ENCODE measurements around the gene HERC5.
"Not testable (repeated sequence)": the region's sequence is repeated elsewhere in the genome, so short reads cannot be mapped to it uniquely, and the experiment has no call there.

HERC5 gene

DNA sequence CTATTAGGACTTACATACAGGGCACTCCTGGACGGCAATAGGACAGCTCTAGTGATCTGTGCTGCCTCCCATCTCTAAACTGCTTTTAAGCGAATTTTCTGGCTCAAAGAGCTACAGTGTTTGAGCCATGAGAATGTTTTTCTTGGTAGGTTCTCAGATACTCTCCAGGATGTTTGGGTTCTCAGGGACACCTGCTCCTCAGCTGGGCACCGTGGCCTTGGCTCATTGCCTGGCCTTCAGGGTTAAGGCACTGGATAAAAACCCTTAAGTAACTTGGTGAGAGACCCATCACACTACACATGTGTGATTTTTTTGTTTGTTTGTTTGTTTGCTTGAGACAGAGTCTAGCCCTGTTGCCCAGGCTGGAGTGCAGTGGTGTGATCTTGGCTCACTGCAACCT is 38.5 kb upstream of the HERC5 start:
- TF ChIP-seq, protein P1, sequence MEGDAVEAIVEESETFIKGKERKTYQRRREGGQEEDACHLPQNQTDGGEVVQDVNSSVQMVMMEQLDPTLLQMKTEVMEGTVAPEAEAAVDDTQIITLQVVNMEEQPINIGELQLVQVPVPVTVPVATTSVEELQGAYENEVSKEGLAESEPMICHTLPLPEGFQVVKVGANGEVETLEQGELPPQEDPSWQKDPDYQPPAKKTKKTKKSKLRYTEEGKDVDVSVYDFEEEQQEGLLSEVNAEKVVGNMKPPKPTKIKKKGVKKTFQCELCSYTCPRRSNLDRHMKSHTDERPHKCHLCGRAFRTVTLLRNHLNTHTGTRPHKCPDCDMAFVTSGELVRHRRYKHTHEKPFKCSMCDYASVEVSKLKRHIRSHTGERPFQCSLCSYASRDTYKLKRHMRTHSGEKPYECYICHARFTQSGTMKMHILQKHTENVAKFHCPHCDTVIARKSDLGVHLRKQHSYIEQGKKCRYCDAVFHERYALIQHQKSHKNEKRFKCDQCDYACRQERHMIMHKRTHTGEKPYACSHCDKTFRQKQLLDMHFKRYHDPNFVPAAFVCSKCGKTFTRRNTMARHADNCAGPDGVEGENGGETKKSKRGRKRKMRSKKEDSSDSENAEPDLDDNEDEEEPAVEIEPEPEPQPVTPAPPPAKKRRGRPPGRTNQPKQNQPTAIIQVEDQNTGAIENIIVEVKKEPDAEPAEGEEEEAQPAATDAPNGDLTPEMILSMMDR (IDR thresholded peaks at IDR 0.05; ENCODE audit: low read depth, low read length) = no peak
- H3K4me3 ChIP-seq (ENCODE audit: low read depth, low read length) = no peak overlapping the region

GRCh38 chr4:88419874-88420273 is 37.0 kb upstream of the HERC5 start:
- no peak overlapping the region for H3K4me3 ChIP-seq (ENCODE audit: low read depth, low read length)
- TF ChIP-seq, protein P1 (IDR thresholded peaks at IDR 0.05; ENCODE audit: low read depth, low read length) = no peak

GRCh38 chr4:88420844-88421243 is 36.1 kb upstream of the HERC5 start:
- H3K4me3 ChIP-seq (ENCODE audit: low read depth, low read length) = no peak overlapping the region
- TF ChIP-seq, protein P1 (IDR thresholded peaks at IDR 0.05; ENCODE audit: low read depth, low read length) = no peak

DNA sequence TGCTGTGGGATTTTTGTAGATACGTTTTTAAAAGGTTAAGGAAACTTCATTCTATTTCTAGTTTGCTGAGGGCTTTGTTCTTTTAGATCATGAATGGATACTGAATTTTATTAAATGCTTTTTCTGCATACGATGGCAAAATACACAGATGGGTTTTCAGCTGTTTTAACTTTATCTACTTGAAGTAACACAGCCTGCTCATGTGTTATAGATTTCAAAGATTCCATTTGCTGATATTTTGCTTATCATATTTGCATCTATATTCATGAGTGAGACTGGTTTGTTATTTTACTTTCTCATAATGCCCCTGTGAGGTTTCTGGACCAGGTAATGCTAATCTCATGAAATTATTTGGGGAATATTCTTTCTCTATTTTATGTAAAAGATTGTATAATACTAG is 34.5 kb upstream of the HERC5 start:
- TF ChIP-seq, protein P1 (IDR thresholded peaks at IDR 0.05; ENCODE audit: low read depth, low read length) = no peak
- no peak overlapping the region for H3K4me3 ChIP-seq (ENCODE audit: low read depth, low read length)

GRCh38 chr4:88429401-88429800 is 27.5 kb upstream of the HERC5 start:
- TF ChIP-seq, protein P1 (IDR thresholded peaks at IDR 0.05; ENCODE audit: low read depth, low read length) = no peak
- H3K4me3 ChIP-seq (ENCODE audit: low read depth, low read length) = no peak overlapping the region

DNA sequence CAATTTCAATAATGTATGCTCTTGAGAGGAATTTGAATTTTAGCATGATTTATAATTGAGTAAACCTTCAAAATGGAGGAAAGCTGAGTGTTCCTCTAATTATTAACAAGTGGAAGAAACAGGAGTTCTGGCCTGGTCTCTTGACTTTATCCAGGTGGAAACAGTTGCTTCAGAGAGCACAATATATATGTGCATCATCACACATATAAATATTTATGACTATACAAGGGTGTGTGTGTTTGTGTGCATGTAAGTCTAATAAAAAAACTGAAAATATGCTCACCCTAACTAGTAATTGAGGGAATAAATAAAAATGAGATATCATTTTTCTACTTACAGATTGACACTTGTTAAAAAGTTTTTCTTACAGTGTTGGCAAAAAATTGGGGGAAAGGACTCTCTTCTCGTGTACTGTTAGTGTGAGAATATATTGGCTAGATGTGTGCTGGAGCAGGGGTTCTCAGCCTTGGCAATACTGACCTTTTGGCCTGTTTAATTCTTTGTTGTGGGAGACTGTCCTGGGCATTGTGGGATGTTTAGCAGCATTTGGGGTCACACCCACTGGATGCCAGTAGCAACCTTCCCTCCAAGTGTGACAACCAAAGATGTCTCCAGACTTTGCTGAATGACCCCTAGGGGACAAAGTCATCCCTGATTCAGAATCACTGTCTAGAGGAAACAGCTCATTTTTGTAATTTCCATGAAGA is 20.8 kb upstream of the HERC5 start:
- no peak overlapping the region for H3K4me3 ChIP-seq (ENCODE audit: low read depth, low read length)
- TF ChIP-seq, protein P1 (IDR thresholded peaks at IDR 0.05; ENCODE audit: low read depth, low read length) = no peak

DNA sequence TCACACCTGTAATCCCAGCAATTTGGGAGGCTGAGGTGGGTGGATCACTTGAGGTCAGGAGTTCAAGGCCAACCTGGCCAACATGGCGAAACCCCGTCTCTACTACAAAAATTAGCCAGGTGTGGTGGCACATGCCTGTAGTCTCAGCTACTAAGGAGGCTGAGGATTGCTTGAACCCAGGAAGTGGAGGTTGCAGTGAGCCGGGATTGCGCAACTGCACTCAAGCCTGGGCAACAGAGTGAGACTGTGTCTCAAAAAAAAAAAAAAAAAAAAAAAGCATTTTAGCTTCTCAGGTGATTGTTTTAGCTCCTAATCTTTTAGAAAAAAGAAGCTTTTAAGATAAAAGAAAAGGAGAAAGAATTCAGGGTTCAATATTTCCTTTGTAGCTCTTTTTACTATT is 19.0 kb upstream of the HERC5 start:
- not testable (repeated sequence) for H3K4me3 ChIP-seq (ENCODE audit: low read depth, low read length)

All from WI38 (cell line).